Stomach (tissue), 4 donors: ENCODE measurements around the gene B3GALT2.
"Not testable (repeated sequence)": the region's sequence is repeated elsewhere in the genome, so short reads cannot be mapped to it uniquely, and the experiment has no call there.

Experiments
- EP300 ChIP-seq: sonication (generic); formaldehyde crosslinking; IDR thresholded peaks from one replicate; pipeline ENCODE4 v1.6.1; 2017; ENCODE audit warnings: antibody characterized with exemption
- POLR2A ChIP-seq, 4 donors: fragments of 450-650 bp; IDR thresholded peaks; one replicate each; pipeline ENCODE4 v1.6.1; 2016; ENCODE audit warnings: antibody characterized with exemption in 4 of 4, control low read depth in 2 of 4, mild to moderate bottlenecking in 1 of 4, moderate library complexity in 1 of 4
- POLR2AphosphoS5 ChIP-seq, 3 donors: sonication (generic); formaldehyde crosslinking; IDR thresholded peaks; one replicate each; pipeline ENCODE4 v1.6.1; 2016; ENCODE audit warnings: antibody characterized with exemption in 3 of 3
- TF ChIP-seq, protein P1 (sequence below), 7 experiments: fragments of 450-650 bp in 4 of 7; fragments of 200-600 bp in 3 of 7; sonication (generic) in 3 of 7; IDR thresholded peaks; one replicate each; pipeline ENCODE4 v1.5.1; 2016 to 2019; ENCODE audit warnings: antibody characterized with exemption in 7 of 7, control low read depth in 2 of 7, mild to moderate bottlenecking in 1 of 7

DNA sequence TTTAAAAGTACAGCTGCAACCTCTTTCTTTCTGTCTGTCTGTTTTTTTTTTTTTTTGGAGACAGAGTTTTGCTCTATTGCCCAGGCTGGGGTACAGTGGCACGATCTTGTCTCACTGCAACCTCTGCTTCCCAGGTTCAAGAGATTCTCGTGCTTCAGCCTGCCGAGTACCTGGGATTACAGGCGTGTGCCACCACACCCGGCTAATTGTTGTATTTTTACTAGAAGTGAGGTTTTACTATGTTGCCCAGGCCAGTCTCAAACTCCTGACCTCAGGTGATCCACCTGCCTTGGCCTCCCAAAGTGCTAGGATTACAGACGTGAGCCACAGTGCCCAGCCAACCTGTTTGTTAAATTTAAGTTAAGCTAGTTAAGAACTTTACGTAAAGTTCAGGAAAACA is 2.5 kb upstream of the B3GALT2 start:
- not testable (repeated sequence) for TF ChIP-seq POLR2AphosphoS5 (IDR thresholded peaks at IDR 0.05); POLR2A (IDR thresholded peaks at IDR 0.05); EP300
- TF ChIP-seq, protein P1, sequence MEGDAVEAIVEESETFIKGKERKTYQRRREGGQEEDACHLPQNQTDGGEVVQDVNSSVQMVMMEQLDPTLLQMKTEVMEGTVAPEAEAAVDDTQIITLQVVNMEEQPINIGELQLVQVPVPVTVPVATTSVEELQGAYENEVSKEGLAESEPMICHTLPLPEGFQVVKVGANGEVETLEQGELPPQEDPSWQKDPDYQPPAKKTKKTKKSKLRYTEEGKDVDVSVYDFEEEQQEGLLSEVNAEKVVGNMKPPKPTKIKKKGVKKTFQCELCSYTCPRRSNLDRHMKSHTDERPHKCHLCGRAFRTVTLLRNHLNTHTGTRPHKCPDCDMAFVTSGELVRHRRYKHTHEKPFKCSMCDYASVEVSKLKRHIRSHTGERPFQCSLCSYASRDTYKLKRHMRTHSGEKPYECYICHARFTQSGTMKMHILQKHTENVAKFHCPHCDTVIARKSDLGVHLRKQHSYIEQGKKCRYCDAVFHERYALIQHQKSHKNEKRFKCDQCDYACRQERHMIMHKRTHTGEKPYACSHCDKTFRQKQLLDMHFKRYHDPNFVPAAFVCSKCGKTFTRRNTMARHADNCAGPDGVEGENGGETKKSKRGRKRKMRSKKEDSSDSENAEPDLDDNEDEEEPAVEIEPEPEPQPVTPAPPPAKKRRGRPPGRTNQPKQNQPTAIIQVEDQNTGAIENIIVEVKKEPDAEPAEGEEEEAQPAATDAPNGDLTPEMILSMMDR (IDR thresholded peaks at IDR 0.05) = not testable (repeated sequence)
